GM12878 (cell line): ENCODE results near the gene GDAP2. TPM values are rescaled to one million over a fixed set of nuclear protein-coding genes. Genes with fewer than 3 reads are reported as not detected.

Source experiments
- ATAC-seq: fragments of 200-7000 bp; cut with Tn5 transposase; 3 replicates; pipeline ENCODE4 v1.9.1; 2020; ENCODE audit warnings: mild to moderate bottlenecking, moderate library complexity
- BruUV-seq: library from RNA; stranded (reverse); fragments of 400-500 nt; replicated peaks from 2 replicates; lab custom pipeline; 2021; lab: Mats Ljungman, UMichigan
- CTCF ChIA-PET: fragments of 300-600 bp; sonication (Branson Sonifier 250); formaldehyde crosslinking; extraction: SDS; loops from one replicate; lab custom pipeline; 2021; ENCODE audit warnings: inconsistent platforms; lab: Yijun Ruan, JAX
- POLR2A ChIA-PET: fragments of 350-600 bp; formaldehyde crosslinking; extraction: SDS; loops from one replicate; lab custom pipeline; 2021; ENCODE audit warnings: inconsistent platforms; lab: Charles Lee
- RAD21 ChIA-PET: fragments of 300-600 bp; sonication (Branson Sonifier 250); formaldehyde crosslinking; loops from one replicate; lab custom pipeline; 2023; ENCODE audit warnings: antibody characterized with exemption; ENCODE audit not compliant: unreplicated experiment; lab: Charles Lee
- SMC1A ChIA-PET: fragments of 300-600 bp; sonication (Branson Sonifier 250); formaldehyde crosslinking; loops from one replicate; lab custom pipeline; 2023; ENCODE audit not compliant: unreplicated experiment, uncharacterized antibody; lab: Charles Lee
- DNase-seq: peaks from one replicate; pipeline ENCODE4 v3.0.0-alpha.2; 2011; ENCODE audit warnings: low read depth, low spot score
- FAIRE-seq: peaks from 3 replicates; lab custom pipeline; 2011; peaks lifted over from hg19 to GRCh38; lab: Jason Lieb, UNC
- H2AFZ ChIP-seq: 2 replicates; pipeline ENCODE4 v1.6.0; 2011; ENCODE audit warnings: low read depth, low read length, control low read depth; ENCODE audit not compliant: control insufficient read depth
- H3K27ac ChIP-seq: 2 replicates; pipeline ENCODE4 v1.5.1; 2011; ENCODE audit warnings: control low read depth; ENCODE audit not compliant: control insufficient read depth, insufficient read depth
- H3K27me3 ChIP-seq, 2 experiments: replicated peaks in 1 of 2; 2 replicates each; pipeline versions ENCODE4 v1.6.0 to v1.6.1; 2011; ENCODE audit warnings: low read length in 1 of 2; ENCODE audit not compliant: control insufficient read depth in 2 of 2, insufficient read depth in 2 of 2
- H3K36me3 ChIP-seq, 2 experiments: 2 replicates each; pipeline ENCODE4 v1.5.1; 2011; ENCODE audit warnings: low read length in 1 of 2; ENCODE audit not compliant: control insufficient read depth in 2 of 2, insufficient read depth in 2 of 2
- H3K4me1 ChIP-seq: 2 replicates; pipeline ENCODE4 v1.6.1; 2011; ENCODE audit warnings: mild to moderate bottlenecking, low read length, moderate library complexity, mixed read lengths; ENCODE audit not compliant: control insufficient read depth, insufficient read depth
- H3K4me2 ChIP-seq: 2 replicates; pipeline ENCODE4 v1.6.0; 2011; ENCODE audit warnings: control low read depth; ENCODE audit not compliant: control insufficient read depth, insufficient read depth
- H3K4me3 ChIP-seq: fragments of 200-600 bp; sonication (generic); 2 replicates; pipeline ENCODE4 v1.5.1; 2016
- H3K79me2 ChIP-seq: 2 replicates; pipeline ENCODE4 v1.6.0; 2011; ENCODE audit warnings: low read length; ENCODE audit not compliant: control insufficient read depth, insufficient read depth
- H3K9ac ChIP-seq: 2 replicates; pipeline ENCODE4 v1.8.0; 2011; ENCODE audit warnings: low read length, control low read depth, mixed read lengths; ENCODE audit not compliant: control insufficient read depth, insufficient read depth
- H3K9me3 ChIP-seq: replicated peaks from 3 replicates; pipeline ENCODE4 v1.5.1; 2011; ENCODE audit warnings: mild to moderate bottlenecking, low read length; ENCODE audit not compliant: control insufficient read depth, insufficient read depth
- H4K20me1 ChIP-seq: 2 replicates; pipeline ENCODE4 v1.6.0; 2011; ENCODE audit not compliant: control insufficient read depth, insufficient read depth
- BCLAF1 ChIP-seq: fragments of 450-650 bp; IDR thresholded peaks from 2 replicates; pipeline ENCODE4 v1.6.1; 2017; ENCODE audit warnings: antibody characterized with exemption, mild to moderate bottlenecking, moderate library complexity
- BMI1 ChIP-seq: fragments of 450-650 bp; IDR thresholded peaks from 2 replicates; pipeline ENCODE4 v1.6.1; 2016; ENCODE audit warnings: mild to moderate bottlenecking, moderate library complexity, borderline replicate concordance
- CBFB ChIP-seq: IDR thresholded peaks from 2 replicates; pipeline ENCODE4 v1.6.1; 2016; ENCODE audit warnings: antibody characterized with exemption, low read depth
- CHD1 ChIP-seq: IDR thresholded peaks from 2 replicates; pipeline ENCODE4 v1.6.1; 2012; ENCODE audit warnings: low read depth, low read length, improper control_type of control experiment
- ELK1 ChIP-seq: IDR thresholded peaks from 2 replicates; pipeline ENCODE4 v1.6.1; 2012; ENCODE audit warnings: low read depth, low read length, improper control_type of control experiment
- FOXK2 ChIP-seq: fragments of 450-650 bp; IDR thresholded peaks from 2 replicates; pipeline ENCODE4 v1.6.1; 2017; ENCODE audit warnings: mild to moderate bottlenecking, moderate library complexity
- PAX8 ChIP-seq: fragments of 450-650 bp; IDR thresholded peaks from 2 replicates; pipeline ENCODE4 v1.6.1; 2017; ENCODE audit warnings: mild to moderate bottlenecking, moderate library complexity
- RB1 ChIP-seq: fragments of 450-650 bp; formaldehyde crosslinking; IDR thresholded peaks from 2 replicates; pipeline ENCODE4 v1.6.1; 2017; ENCODE audit warnings: mild to moderate bottlenecking, borderline replicate concordance
- SIX5 ChIP-seq: IDR thresholded peaks from 2 replicates; pipeline ENCODE4 v1.6.1; 2011; ENCODE audit warnings: mild to moderate bottlenecking, low read depth, low read length, moderate library complexity; ENCODE audit not compliant: severe bottlenecking
- ZBTB33 ChIP-seq: fragments of 450-650 bp; IDR thresholded peaks from 2 replicates; pipeline ENCODE4 v1.6.1; 2017; ENCODE audit warnings: mild to moderate bottlenecking
- ZSCAN29 ChIP-seq: fragments of 450-650 bp; IDR thresholded peaks from 2 replicates; pipeline ENCODE4 v1.6.1; 2017; ENCODE audit warnings: mild to moderate bottlenecking, moderate library complexity
- WGBS: methylation state at CpG from one replicate; pipeline ENCODE4 v1.1.6; 2016; ENCODE audit warnings: low lambda C conversion rate; ENCODE audit not compliant: insufficient replicate concordance, insufficient coverage; ENCODE audit errors: missing lambda C conversion rate; 5-methylcytosine and 5-hydroxymethylcytosine counted together
- in situ Hi-C: fragments of 300-500 bp; cut with MboI; formaldehyde crosslinking; loops from 9 replicates; pipeline ENCODE4 v1.14.3; 2018; ENCODE audit warnings: mixed read lengths
- intact Hi-C: fragments of 100-400 bp; cut with micrococcal nuclease; formaldehyde crosslinking; loops from one replicate; pipeline ENCODE4 v1.14.2; 2022; ENCODE audit not compliant: unreplicated experiment
- polyA plus RNA-seq, 11 experiments: library from polyadenylated mRNA; depleted of rRNA in 4 of 11; unstranded in 6 of 11; stranded (reverse) in 5 of 11; fragments of >200 nt; fragmentation: Nextera tagmentation in 4 of 11; fragmentation: Illumina TruSeq in 1 of 11; extraction: Ambion mirVana in 4 of 11; extraction: Trizol in 1 of 11; gene quantifications; 1 replicate in 1 of 11; 2 replicates in 10 of 11; pipeline versions ENCODE4 v1.2.1 to v1.2.3, GENCODE V29; 2011 to 2016; ENCODE audit warnings: inconsistent platforms in 2 of 11, missing spikeins in 2 of 11, low read depth in 1 of 11
- total RNA-seq, 4 experiments: library from RNA; depleted of rRNA in 3 of 4; stranded (reverse); fragments of >200 nt in 3 of 4; fragmentation: Illumina TruSeq in 1 of 4; extraction: Trizol in 1 of 4; gene quantifications; 2 replicates each; pipeline versions ENCODE4 v1.2.1 to v1.2.3, GENCODE V29; 2013 to 2021

GDAP2 gene
- total and polyA plus RNA-seq, 10 of the 15 experiments (the other 5 are each of a cell fraction or from before 2014, with no cell fraction given), result 2.6 to 19.2 (median 11.4) TPM

GRCh38 chr1:117852853-117853553 lies 76.4 kb downstream of the GDAP2 start:
- Histone ChIP-seq H3K4me1 (no peaks in the 10 kb centered on the region), H2AFZ (no peak overlapping the region), H3K4me2 (no peak overlapping the region), H3K4me3 (no peak overlapping the region), H3K36me3 (no peaks in the 10 kb centered on the region), H3K9ac (no peak overlapping the region), H3K27me3 (no peaks in the 10 kb centered on the region), H3K9me3 (no peaks in the 10 kb centered on the region), H3K79me2 (no peaks in the 10 kb centered on the region), H4K20me1 (no peaks in the 10 kb centered on the region), H3K27ac (no peak overlapping the region)
- FAIRE-seq (no peak), DNase-seq (no peak), ATAC-seq (no peak)
- ChIA-PET POLR2A (interaction anchor here (0.7 kb wide), 1 partner anchor 247 kb away, joined by 3 read pairs; no protein-coding TSS in a partner anchor), RAD21 (no interaction called here), SMC1A (interaction anchor here (1.8 kb wide), 1 partner anchor 11 kb away, joined by 7 read pairs; no protein-coding TSS in a partner anchor), CTCF (interaction anchor here (0.6 to 1.0 kb wide), 2 partner anchors 93 to 1423 kb away, joined by 3 to 4 read pairs; no protein-coding TSS in a partner anchor)
- in situ Hi-C loops (no loop called here), intact Hi-C loops (loop anchor here (5.0 kb wide), 1 partner anchor 71 kb away; no protein-coding TSS in a partner anchor)
- 88% methylated on average over 1 of the region's 1 CpG for WGBS
- BruUV-seq, result no TSS peak
- TF ChIP-seq RB1 (no peak), SIX5 (no peak)

- WGBS, result 57% methylated on average over 2 of the region's 2 CpGs
- no peak for TF ChIP-seq CBFB
- no peak for TF ChIP-seq ZBTB33
- TF ChIP-seq BCLAF1, result no peak
- no peak for TF ChIP-seq BMI1
- TF ChIP-seq PAX8, result no peak
- TF ChIP-seq ELK1, result no peak
- TF ChIP-seq FOXK2, result no peak
- no peak for TF ChIP-seq ZSCAN29
- no peak for TF ChIP-seq CHD1
Measured at GRCh38 chr1:117851687-117852086, 77.7 kb downstream of the GDAP2 start.

More at GRCh38 chr1:117851687-117852086, 77.7 kb downstream of the GDAP2 start:
- no peak overlapping the region for H2AFZ ChIP-seq
- intact Hi-C loops (loop anchor here (5.0 kb wide), 1 partner anchor 69 kb away; no protein-coding TSS in a partner anchor), in situ Hi-C loops (no loop called here)
- no peaks in the 10 kb centered on the region for H3K36me3 ChIP-seq
- no peak overlapping the region for H3K9ac ChIP-seq
- no peaks in the 10 kb centered on the region for H3K27me3 ChIP-seq
- ChIA-PET CTCF (no interaction called here), POLR2A (no interaction called here), SMC1A (no interaction called here), RAD21 (interaction anchor here (0.6 kb wide), 1 partner anchor 164 kb away, joined by 3 read pairs; no protein-coding TSS in a partner anchor)
- H3K9me3 ChIP-seq, result no peaks in the 10 kb centered on the region
- BruUV-seq, result no TSS peak
- H4K20me1 ChIP-seq, result no peaks in the 10 kb centered on the region
- ATAC-seq (no peak), DNase-seq (no peak), FAIRE-seq (no peak)
- H3K27ac ChIP-seq, result no peak overlapping the region
- no peak overlapping the region for H3K4me3 ChIP-seq
- no peaks in the 10 kb centered on the region for H3K4me1 ChIP-seq
- H3K79me2 ChIP-seq, result no peaks in the 10 kb centered on the region
- no peak overlapping the region for H3K4me2 ChIP-seq
